ENCODE data around the gene BMPR1A.

GRCh38 chr10:86715836-86716235, 40.6 kb upstream of the BMPR1A start:
- TF ChIP-seq CTCF (IDR thresholded peaks at IDR 0.05) (no peak), REST (IDR thresholded peaks at IDR 0.05; ENCODE audit: insufficient read depth in 1 of 2, low read depth in 2 of 2, low read length in 1 of 2) (no peak), SIN3A (IDR thresholded peaks at IDR 0.05; ENCODE audit: borderline replicate concordance, insufficient read depth, low read depth, low read length) (no peak)

Data from Panc1 (cell line).